ENCODE measurements around the gene SPAG6. TPM values are rescaled to one million over a fixed set of nuclear protein-coding genes. Genes with fewer than 3 reads are reported as not detected.

The SPAG6 gene
- total RNA-seq, 2 experiments from 2014 or later: 3.7 to 6.0 TPM

DNA sequence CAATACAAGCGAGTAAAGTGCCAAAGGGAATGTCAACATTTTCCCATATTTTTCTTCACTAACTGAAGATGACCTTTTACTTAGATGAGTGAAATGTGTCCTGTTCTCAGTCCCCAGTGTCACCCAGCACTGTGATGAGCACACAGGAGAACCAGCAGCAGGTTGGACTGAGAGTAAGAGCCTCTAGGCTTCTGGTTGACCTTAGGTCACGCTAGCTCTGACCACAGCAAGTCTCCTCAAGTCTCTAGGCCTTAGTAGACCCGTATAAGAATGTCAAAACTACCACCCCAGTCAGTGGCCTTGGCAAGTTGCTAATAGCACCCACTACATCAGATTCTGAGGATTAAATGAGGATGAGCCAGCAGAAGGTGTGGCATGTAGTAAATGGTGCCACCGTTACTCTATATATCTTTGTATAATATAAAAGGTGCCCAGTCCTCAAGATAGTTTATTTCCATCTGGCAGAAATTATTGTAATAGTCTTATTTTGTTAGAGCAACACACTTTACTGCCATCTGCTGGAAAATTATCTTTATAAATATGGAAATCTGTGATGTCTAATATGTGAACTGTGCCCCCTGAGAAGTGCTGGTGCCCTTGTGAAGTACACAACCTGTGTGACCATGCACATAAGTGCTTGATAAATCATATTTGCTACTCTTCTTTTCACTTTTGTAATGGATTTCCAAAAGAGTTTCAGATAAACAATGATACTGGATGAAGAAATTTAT, 75.7 kb downstream of the SPAG6 start:
- CTCF ChIA-PET: no interaction called here
- no peaks in the 10 kb centered on the region for H3K36me3 Mint-ChIP-seq
- peak; percentile 36 for ATAC-seq

DNA sequence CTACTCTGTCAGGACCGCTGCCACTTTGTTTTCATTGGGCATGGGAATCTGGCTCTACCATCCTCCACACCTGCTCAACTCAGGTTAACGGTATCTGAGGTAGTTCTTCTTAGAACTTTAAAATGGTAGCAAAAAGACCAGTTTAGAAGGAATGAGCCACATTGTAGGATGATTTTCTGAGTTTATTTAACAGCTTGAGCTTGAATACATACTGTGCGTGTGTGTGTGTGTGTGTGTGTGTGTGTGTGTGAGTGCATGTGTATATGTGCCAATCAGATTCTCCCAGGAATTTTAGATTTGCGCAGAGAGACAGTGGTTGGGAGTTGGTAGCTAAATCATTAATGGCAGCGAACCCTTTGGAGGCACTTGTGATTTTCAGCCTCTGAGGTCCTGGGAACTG, 81.4 kb downstream of the SPAG6 start:
- Mint-ChIP-seq H3K27ac (no peak overlapping the region), H3K36me3 (no peaks in the 10 kb centered on the region), H3K4me3 (no peak overlapping the region), H3K9me3 (ENCODE audit: low read depth) (no peaks in the 10 kb centered on the region), H3K27me3 (peaks cover 31% of the 10 kb centered on the region), H3K4me1 (peaks cover 22% of the 10 kb centered on the region)
- ATAC-seq (no peak), DNase-seq (no peak)
- CTCF ChIA-PET: interaction anchor here (1.9 kb wide), 1 partner anchor 111 kb away, joined by 4 read pairs; the partner anchor contains the start of gene COMMD3

More for the DNA sequence above, 75.7 kb downstream of the SPAG6 start:
- Mint-ChIP-seq H3K9me3 (ENCODE audit: low read depth) (no peaks in the 10 kb centered on the region), H3K27ac (no peak overlapping the region), H3K4me3 (no peak overlapping the region), H3K4me1 (peaks cover 8% of the 10 kb centered on the region), H3K27me3 (peaks cover 4% of the 10 kb centered on the region)
- DNase-seq: no peak

DNA sequence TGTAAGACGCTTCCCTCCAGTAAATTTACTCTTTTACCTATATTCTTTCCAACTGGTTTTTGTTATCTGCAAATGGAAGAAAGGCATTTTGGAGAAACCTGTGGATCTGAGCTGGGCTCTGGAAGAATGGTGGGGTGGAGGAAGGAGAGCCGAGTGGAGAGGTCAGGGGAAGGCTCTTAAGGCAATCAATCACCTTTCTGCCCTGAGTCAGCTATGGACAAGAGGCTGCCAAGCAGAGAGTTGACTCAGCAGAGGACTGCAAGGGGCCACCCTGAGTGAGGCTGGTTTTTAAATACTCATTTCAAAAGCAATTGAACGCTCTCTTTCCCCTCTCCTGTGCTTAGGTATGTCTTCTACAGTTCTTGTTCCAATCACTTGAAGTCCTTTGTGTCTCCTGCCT, 81.8 kb downstream of the SPAG6 start:
- no peaks in the 10 kb centered on the region for H3K9me3 Mint-ChIP-seq (ENCODE audit: low read depth)
- no peak overlapping the region for H3K27ac Mint-ChIP-seq
- CTCF ChIA-PET: no interaction called here
- peaks cover 35% of the 10 kb centered on the region for H3K27me3 Mint-ChIP-seq
- no peak overlapping the region for H3K4me3 Mint-ChIP-seq
- peak; percentile 45 for ATAC-seq
- DNase-seq: no peak
- peaks cover 22% of the 10 kb centered on the region for H3K4me1 Mint-ChIP-seq
- no peaks in the 10 kb centered on the region for H3K36me3 Mint-ChIP-seq

DNA sequence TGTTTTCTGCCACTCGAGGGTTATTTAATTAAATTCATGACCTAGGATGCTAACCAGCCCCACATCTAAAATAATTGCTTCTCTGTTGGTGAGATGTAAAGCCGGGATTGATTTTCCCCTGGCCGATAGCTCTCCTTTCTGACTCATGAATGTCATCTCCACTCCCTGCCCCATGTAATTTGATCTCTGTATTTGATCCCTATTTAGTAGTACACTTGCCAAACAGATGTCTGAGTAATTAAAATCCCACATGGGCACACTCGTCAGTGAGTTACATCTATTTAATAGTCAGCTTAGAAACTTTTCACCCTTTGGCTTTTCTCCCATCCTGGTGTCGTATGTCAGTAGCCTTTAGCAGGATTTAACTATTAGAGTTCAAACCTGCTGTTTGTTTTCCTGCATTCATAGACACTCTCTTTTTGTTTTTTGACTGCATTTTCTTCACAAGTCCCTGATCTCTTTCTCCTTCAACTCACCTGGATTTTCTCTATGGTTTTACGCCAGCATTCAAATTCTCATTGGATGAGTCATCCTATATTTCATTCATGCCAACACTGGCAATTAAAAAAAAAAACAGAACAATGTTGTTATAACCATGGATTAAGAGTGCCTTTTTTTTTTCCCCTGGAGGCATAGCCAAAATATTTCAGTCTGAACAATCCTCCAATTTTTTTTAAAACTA, 82.7 kb downstream of the SPAG6 start:
- H3K27ac Mint-ChIP-seq: no peak overlapping the region
- no peak for DNase-seq
- H3K4me3 Mint-ChIP-seq: no peak overlapping the region
- H3K9me3 Mint-ChIP-seq (ENCODE audit: low read depth): no peaks in the 10 kb centered on the region
- CTCF ChIA-PET: no interaction called here
- peaks cover 22% of the 10 kb centered on the region for H3K4me1 Mint-ChIP-seq
- no peaks in the 10 kb centered on the region for H3K36me3 Mint-ChIP-seq
- ATAC-seq: no peak
- peaks cover 38% of the 10 kb centered on the region for H3K27me3 Mint-ChIP-seq

DNA sequence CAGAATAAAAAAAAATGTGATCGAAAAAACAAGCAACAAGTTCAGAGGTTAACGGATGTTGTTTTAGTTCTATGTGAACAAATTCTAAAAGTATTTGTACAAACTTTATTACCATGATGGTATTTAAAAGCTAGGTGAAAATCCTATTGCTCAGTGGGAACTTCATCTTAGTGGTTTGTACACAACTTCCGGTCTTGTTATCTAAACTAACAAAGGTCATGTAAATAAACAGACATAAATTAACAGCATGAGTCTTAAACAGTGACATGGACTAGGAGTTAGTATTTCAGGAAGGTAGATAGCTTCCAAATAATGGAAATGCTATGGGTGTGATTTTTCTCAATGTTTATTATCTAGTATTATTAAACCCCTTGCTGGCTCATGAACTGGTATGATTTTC, 83.8 kb downstream of the SPAG6 start:
- H3K4me1 Mint-ChIP-seq: peaks cover 27% of the 10 kb centered on the region
- H3K9me3 Mint-ChIP-seq (ENCODE audit: low read depth): no peaks in the 10 kb centered on the region
- peaks cover 38% of the 10 kb centered on the region for H3K27me3 Mint-ChIP-seq
- ATAC-seq (no peak), DNase-seq (no peak)
- no peak overlapping the region for H3K4me3 Mint-ChIP-seq
- CTCF ChIA-PET: interaction anchor here (1.0 to 1.3 kb wide), 3 partner anchors 436 to 561 kb away, joined by 3 to 5 read pairs (median 3); no protein-coding TSS in a partner anchor
- no peaks in the 10 kb centered on the region for H3K36me3 Mint-ChIP-seq
- no peak overlapping the region for H3K27ac Mint-ChIP-seq

DNA sequence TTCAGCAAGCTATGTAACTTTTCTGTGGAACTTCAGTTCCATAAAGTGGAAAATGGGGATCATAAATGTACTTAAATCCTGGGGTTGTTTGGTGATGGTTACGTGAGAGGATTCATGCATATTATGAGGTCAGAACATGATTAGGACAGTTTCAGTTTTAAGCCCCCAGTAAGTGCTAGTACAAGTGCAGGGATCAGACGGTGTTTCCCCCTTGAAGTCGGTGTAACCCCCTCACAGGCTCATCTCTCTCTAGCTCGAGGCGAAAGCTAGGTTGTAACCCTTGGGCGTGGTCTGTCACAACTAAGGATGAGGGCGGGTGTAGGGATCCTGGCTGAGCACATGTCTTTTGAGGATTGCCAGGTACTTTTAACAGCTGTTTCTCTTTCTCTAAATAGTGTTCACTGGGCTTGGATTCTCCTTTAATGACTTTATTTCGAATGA, 84.7 kb downstream of the SPAG6 start:
- DNase-seq: no peak
- Mint-ChIP-seq H3K36me3 (no peaks in the 10 kb centered on the region), H3K4me1 (peaks cover 30% of the 10 kb centered on the region), H3K27ac (no peak overlapping the region), H3K9me3 (ENCODE audit: low read depth) (no peaks in the 10 kb centered on the region), H3K27me3 (peaks cover 38% of the 10 kb centered on the region), H3K4me3 (no peak overlapping the region)
- no peak for ATAC-seq
- CTCF ChIA-PET: interaction anchor here (1.0 to 1.5 kb wide), 4 partner anchors 114 to 560 kb away, joined by 3 to 6 read pairs (median 4); partner anchors contain the start of gene COMMD3

DNA sequence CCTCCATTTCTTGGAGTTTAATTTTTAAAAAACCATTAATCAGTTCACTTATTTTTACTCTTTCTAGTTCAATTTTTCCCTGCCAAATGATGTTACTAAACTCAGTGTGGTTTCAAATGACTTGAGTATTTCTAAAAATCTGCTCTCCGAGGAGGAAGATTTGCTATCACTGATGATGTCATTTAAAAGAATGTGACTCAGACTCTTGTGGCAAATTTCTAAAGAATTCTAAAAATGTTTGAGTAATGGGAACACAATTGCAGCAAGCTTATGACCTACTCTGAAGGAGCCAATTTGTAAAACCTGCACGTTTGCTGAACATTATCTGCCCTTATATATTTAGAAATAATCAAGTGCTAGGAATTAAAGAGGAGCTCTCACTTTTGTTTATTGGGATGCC, 88.6 kb downstream of the SPAG6 start:
- H3K4me1 Mint-ChIP-seq: peaks cover 50% of the 10 kb centered on the region
- no peaks in the 10 kb centered on the region for H3K9me3 Mint-ChIP-seq (ENCODE audit: low read depth)
- H3K36me3 Mint-ChIP-seq: peaks cover 5% of the 10 kb centered on the region
- ATAC-seq (no peak), DNase-seq (no peak)
- CTCF ChIA-PET: no interaction called here
- no peak overlapping the region for H3K4me3 Mint-ChIP-seq
- no peak overlapping the region for H3K27ac Mint-ChIP-seq
- peaks cover 21% of the 10 kb centered on the region for H3K27me3 Mint-ChIP-seq

DNA sequence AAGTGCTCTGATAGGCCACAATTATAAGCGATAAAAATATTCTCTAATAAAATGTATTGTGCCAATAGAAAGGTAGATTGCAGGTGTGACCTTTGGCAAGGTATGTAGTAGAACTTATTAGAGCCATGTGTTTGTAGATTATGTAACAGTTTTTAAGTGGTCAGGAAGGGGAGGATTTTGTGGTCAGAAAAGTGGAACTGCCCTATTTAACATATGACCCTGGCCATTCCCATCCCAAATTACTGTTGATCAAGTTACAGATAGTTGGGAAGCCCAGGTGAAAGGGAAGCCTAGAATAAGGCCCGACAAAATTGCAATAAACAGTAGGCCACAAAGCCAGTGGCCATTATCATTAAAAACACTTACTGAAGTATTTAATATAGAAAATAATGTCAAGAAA, 89.2 kb downstream of the SPAG6 start:
- CTCF ChIA-PET: no interaction called here

DNA sequence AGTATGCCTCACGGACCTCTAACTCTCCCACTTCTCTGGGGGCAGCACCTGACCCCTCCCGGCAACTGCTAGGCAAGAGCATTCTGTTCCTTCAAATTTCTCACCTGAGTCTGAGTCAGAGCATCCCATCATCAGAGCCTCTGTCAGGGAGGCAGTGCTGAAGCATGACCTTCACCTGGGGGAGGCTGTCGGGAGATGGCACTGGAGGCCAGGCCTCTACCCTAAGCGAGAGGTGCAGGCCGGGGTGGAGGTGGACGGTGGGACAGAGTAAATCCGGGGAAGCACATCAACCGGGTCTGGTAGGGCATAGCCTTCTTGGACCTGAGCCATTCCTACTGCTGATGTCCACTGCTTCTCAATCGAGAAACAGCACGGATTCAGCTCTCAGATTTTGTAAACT, 90.4 kb downstream of the SPAG6 start:
- ATAC-seq: no peak
- no peaks in the 10 kb centered on the region for H3K9me3 Mint-ChIP-seq (ENCODE audit: low read depth)
- peak overlapping the region; percentile 39 for H3K27ac Mint-ChIP-seq
- peaks cover 9% of the 10 kb centered on the region for H3K36me3 Mint-ChIP-seq
- peaks cover 51% of the 10 kb centered on the region for H3K4me1 Mint-ChIP-seq
- H3K4me3 Mint-ChIP-seq: peak overlapping the region; percentile 4
- CTCF ChIA-PET: interaction anchor here (2.8 kb wide), 1 partner anchor 432 kb away, joined by 9 read pairs; the partner anchor contains the start of gene DNAJC1
- no peak for DNase-seq
- peaks cover 7% of the 10 kb centered on the region for H3K27me3 Mint-ChIP-seq

More for the DNA sequence above, 89.2 kb downstream of the SPAG6 start:
- Mint-ChIP-seq H3K27me3 (peaks cover 16% of the 10 kb centered on the region), H3K36me3 (peaks cover 5% of the 10 kb centered on the region), H3K4me1 (peaks cover 55% of the 10 kb centered on the region), H3K9me3 (ENCODE audit: low read depth) (no peaks in the 10 kb centered on the region), H3K4me3 (no peak overlapping the region), H3K27ac (no peak overlapping the region)
- ATAC-seq (no peak), DNase-seq (no peak)

DNA sequence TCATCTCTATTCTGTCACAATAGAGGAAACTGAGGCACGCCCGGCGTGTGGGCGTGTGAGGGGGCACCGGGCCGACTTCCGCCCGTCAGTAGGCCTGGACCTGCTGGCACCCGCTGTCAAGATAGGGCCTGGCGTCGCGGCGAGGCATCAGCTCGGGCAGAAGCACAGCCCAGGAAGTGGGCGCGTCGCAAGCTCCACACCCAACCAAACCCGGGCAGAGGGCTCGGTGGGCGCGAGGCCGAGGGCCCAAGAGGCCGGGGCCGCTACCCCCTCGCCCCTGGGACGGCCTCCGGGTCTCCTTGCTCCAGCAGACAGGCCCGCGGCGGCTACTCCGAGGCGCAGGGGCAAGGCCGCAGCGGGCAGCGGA, 91.2 kb downstream of the SPAG6 start:
- DNase-seq: no peak
- Mint-ChIP-seq H3K4me1 (peaks cover 51% of the 10 kb centered on the region), H3K36me3 (peaks cover 9% of the 10 kb centered on the region), H3K9me3 (ENCODE audit: low read depth) (no peaks in the 10 kb centered on the region), H3K27me3 (peaks cover 7% of the 10 kb centered on the region), H3K27ac (peak overlapping the region; percentile 72), H3K4me3 (peak overlapping the region; percentile 93)
- CTCF ChIA-PET: interaction anchor here (1.0 to 2.8 kb wide), 5 partner anchors 11 to 433 kb away, joined by 3 to 9 read pairs (median 3); partner anchors contain the start of genes COMMD3 and DNAJC1
- ATAC-seq: peak; percentile 52

DNA sequence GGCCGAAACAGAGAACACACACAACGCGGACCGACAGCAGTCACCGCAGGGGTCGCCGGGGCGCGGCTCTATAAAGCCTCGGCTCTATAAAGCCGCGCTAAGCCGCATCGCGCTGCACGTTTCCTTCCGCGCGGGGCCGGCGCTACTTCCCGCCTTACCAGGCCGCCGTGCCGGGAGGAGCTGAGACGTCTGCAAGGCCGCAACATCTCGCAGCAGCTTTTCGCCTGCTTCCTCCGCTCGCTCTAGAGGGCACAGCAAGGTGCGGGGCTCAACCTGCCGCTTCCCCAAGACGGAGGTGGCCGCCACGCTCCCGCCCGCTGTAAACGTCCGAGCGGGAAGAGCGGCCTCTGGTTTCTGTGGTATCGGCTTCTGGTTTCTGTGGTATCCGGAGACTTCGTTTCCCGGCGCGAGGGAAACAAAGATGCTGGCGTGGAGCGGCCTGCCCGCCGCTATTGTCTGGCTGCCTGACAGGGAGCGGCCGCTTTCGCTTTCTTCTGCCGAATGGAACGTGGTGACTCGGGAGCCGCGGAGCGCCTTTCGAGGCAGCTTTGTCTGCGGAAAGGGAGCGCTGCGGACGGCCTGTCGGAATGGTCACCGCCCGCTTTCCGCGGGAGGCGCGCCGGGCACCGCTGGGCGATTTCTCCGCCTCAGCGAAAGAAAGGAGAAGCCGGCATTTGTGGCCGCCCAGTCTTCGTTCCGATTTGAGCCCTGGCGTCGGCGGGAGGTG, 91.8 kb downstream of the SPAG6 start:
- peaks cover 3% of the 10 kb centered on the region for H3K27me3 Mint-ChIP-seq
- no peaks in the 10 kb centered on the region for H3K9me3 Mint-ChIP-seq (ENCODE audit: low read depth)
- peaks cover 51% of the 10 kb centered on the region for H3K4me1 Mint-ChIP-seq
- H3K36me3 Mint-ChIP-seq: peaks cover 9% of the 10 kb centered on the region
- peak; percentile 91 for ATAC-seq
- CTCF ChIA-PET: interaction anchor here (1.0 to 2.8 kb wide), 8 partner anchors 10 to 434 kb away, joined by 3 to 9 read pairs (median 4); partner anchors contain the start of genes COMMD3 and DNAJC1
- peak overlapping the region; percentile 97 for H3K27ac Mint-ChIP-seq
- DNase-seq: peak; percentile 91
- peak overlapping the region; percentile 93 for H3K4me3 Mint-ChIP-seq

DNA sequence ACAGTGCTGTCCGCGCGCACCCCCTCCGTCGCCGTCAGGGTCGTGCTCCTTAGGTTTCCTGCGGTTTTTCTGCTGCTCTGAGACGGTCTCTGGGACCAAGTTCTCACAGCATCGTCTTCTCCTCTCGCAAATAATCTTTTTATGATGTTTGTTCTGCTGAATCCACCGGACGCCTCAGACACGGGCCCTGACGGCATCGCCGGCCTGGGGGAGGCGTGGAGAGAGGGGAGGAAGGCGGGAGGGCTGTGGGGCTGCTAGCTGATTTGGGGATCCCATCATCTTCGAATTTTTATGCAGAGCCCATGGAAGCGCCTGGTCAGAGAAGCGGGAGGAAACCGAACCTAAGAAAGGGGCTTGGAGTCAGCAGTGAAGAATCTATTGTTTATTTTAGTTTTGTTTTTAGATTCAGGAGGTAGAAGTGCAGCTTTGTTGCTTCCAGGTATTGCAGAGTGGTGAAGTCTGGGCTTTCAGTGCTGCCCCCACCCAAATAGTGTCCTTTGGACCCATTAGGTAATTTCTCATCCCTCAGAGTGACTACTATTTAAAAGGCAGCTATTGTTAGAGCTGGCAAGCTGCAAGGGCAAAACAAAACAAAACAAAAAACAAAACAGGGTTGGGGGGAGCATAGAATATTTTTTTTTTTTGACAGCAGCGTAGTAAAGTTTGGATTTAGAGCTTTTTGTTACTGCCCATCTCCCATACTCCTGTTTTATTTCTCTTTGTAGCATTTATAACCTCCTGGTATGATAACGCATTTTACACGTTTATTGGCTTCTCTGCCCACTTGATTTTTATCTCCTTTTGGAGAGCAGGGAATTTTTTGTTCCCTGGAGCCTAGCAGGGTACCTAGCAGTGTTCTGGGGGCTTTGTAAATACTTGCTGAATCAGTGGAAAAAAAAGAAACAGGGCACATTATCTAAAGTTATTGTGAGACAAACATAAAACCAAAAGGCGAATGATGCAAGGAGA, 92.6 kb downstream of the SPAG6 start:
- Mint-ChIP-seq H3K27ac (peak overlapping the region; percentile 97), H3K9me3 (ENCODE audit: low read depth) (no peaks in the 10 kb centered on the region), H3K4me1 (peaks cover 51% of the 10 kb centered on the region), H3K36me3 (peaks cover 9% of the 10 kb centered on the region), H3K4me3 (peak overlapping the region; percentile 93), H3K27me3 (peaks cover 4% of the 10 kb centered on the region)
- CTCF ChIA-PET: interaction anchor here (0.5 to 2.8 kb wide), 9 partner anchors 11 to 551 kb away, joined by 3 to 9 read pairs (median 5); partner anchors contain the start of genes COMMD3 and DNAJC1
- ATAC-seq (peak; percentile 22), DNase-seq (peak; percentile 61)
